Hepatocyte (in vitro differentiated cells): ENCODE results near the gene ETV6.

Experiments used
- CTCF ChIP-seq: fragments of 200-600 bp; sonication (generic); IDR thresholded peaks from 2 replicates; pipeline ENCODE4 v1.5.1; 2016; ENCODE audit warnings: antibody characterized with exemption, mild to moderate bottlenecking; ENCODE audit not compliant: poor library complexity
- EZH2 ChIP-seq: fragments of 200-600 bp; sonication (generic); IDR thresholded peaks from 2 replicates; pipeline ENCODE4 v1.6.1; 2016; ENCODE audit warnings: antibody characterized with exemption, mild to moderate bottlenecking, borderline replicate concordance

DNA sequence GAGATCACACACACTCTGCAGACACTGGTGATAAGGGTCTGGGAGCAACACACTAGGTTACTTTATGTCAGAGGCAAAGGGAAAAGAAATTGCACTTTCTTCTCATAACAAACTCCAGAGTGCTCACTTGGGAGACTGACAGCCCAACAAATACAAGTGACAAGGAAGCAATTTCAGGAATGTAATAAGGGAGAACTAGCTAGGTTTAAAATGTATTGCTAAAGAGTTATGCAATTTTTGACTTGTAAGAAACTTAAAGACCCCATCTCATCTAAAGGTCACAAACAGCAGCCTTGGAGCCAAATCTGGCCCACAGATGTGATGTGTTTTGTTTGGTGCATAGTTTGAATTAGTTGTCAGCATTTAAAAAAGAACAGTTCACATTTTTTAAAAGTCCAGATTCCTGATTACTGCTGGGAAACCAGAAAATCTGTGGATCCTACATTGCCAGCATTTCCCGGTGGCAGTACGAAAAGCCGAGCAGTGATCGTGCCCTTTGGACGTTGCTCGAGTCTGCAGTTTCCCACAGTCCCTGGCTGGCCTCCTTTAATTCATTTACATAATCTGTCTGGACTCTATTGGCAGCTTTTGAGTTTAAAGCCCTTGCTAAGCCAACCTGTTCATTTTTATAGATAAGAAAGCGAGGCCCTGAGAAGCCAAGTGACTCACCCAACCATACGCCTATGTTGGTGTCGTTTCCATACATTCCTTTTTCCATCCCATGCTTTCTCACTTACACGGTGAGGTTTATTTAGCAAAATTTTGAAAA, 42.0 kb upstream of the ETV6 start:
- TF ChIP-seq CTCF: no peak
- TF ChIP-seq EZH2: no peak
